OCI-LY7 (cell line): ENCODE data around the gene KIRREL3. TPM values are rescaled to one million over a fixed set of nuclear protein-coding genes. Genes with fewer than 3 reads are reported as not detected.

Source experiments
- BruUV-seq: library from RNA; stranded (reverse); fragments of 400-500 nt; replicated peaks from 2 replicates; lab custom pipeline; 2021; lab: Mats Ljungman, UMichigan
- CTCF ChIA-PET: fragments of 300-600 bp; sonication (Branson Sonifier 250); formaldehyde crosslinking; loops from one replicate; lab custom pipeline; 2022; ENCODE audit warnings: antibody characterized with exemption; ENCODE audit not compliant: unreplicated experiment; lab: Charles Lee
- POLR2A ChIA-PET: fragments of 300-600 bp; sonication (Branson Sonifier 250); formaldehyde crosslinking; loops from one replicate; lab custom pipeline; 2022; ENCODE audit warnings: antibody characterized with exemption; lab: Charles Lee
- DNase-seq: peaks from one replicate; pipeline ENCODE4 v3.0.0-alpha.2; 2015; ENCODE audit warnings: low spot score
- H2AFZ ChIP-seq: fragments of 200-600 bp; sonication (generic), shearing (Covaris generic); 2 replicates; pipeline ENCODE4 v1.6.1; 2014; ENCODE audit warnings: mild to moderate bottlenecking, antibody characterized with exemption, low read length, moderate library complexity
- H3K27ac ChIP-seq: fragments of 200-600 bp; sonication (generic); 2 replicates; pipeline ENCODE4 v1.5.1; 2014; ENCODE audit warnings: mixed run types, low read depth, mild to moderate bottlenecking, moderate library complexity, low read length, inconsistent platforms; ENCODE audit not compliant: poor library complexity, severe bottlenecking
- H3K36me3 ChIP-seq: fragments of 200-600 bp; sonication (generic); 2 replicates; pipeline ENCODE4 v1.6.1; 2014; ENCODE audit warnings: mild to moderate bottlenecking, antibody characterized with exemption, low read length, moderate library complexity, mixed read lengths; ENCODE audit not compliant: insufficient read depth
- H3K4me1 ChIP-seq: fragments of 200-600 bp; sonication (generic); 2 replicates; pipeline ENCODE4 v1.5.1; 2014; ENCODE audit warnings: mild to moderate bottlenecking, low read length; ENCODE audit not compliant: insufficient read depth, poor library complexity, severe bottlenecking
- H3K4me2 ChIP-seq: fragments of 200-600 bp; sonication (generic); 2 replicates; pipeline ENCODE4 v1.6.1; 2014; ENCODE audit warnings: mild to moderate bottlenecking, low read length
- H3K4me3 ChIP-seq: fragments of 200-600 bp; sonication (generic); 2 replicates; pipeline ENCODE4 v1.5.1; 2014; ENCODE audit warnings: mild to moderate bottlenecking, low read depth, low read length; ENCODE audit not compliant: poor library complexity, severe bottlenecking
- H3K79me2 ChIP-seq: fragments of 200-600 bp; sonication (generic); 2 replicates; pipeline ENCODE4 v1.6.1; 2016; ENCODE audit warnings: low read depth, mild to moderate bottlenecking, low read length, moderate library complexity, mixed read lengths; ENCODE audit not compliant: insufficient read depth
- H3K9me2 ChIP-seq: fragments of 200-600 bp; sonication (generic); 2 replicates; pipeline ENCODE4 v1.6.1; 2016; ENCODE audit warnings: mild to moderate bottlenecking, low read length, mixed read lengths; ENCODE audit not compliant: insufficient read depth
- H3K9me3 ChIP-seq: fragments of 200-600 bp; sonication (generic); 2 replicates; pipeline ENCODE4 v1.6.1; 2014; ENCODE audit warnings: mild to moderate bottlenecking, mixed run types, low read length, mixed read lengths
- H4K20me1 ChIP-seq: fragments of 200-600 bp; sonication (generic); 2 replicates; pipeline ENCODE4 v1.6.1; 2014; ENCODE audit warnings: mild to moderate bottlenecking, antibody characterized with exemption, low read length, moderate library complexity, mixed read lengths; ENCODE audit not compliant: insufficient read depth
- EZH2phosphoT487 ChIP-seq: fragments of 200-600 bp; sonication (generic); IDR thresholded peaks from 2 replicates; pipeline ENCODE4 v1.6.1; 2018; ENCODE audit warnings: low read depth, borderline replicate concordance, mild to moderate bottlenecking, mixed run types, antibody characterized with exemption, low read length, moderate library complexity, mixed read lengths
- intact Hi-C: fragments of 100-400 bp; cut with micrococcal nuclease; formaldehyde crosslinking; loops from one replicate; pipeline ENCODE4 v1.10.0; 2022; ENCODE audit not compliant: unreplicated experiment
- total RNA-seq, 2 experiments: library from RNA; depleted of rRNA in 1 of 2; stranded (reverse); fragments of >200 nt in 1 of 2; shearing (Covaris generic) in 1 of 2; gene quantifications; 2 replicates each; pipeline ENCODE4 v1.2.3, GENCODE V29; 2014 to 2022
- TF ChIP-seq, protein P1 (sequence below): fragments of 200-600 bp; sonication (generic); conservative IDR thresholded peaks from 2 replicates; pipeline ENCODE4 v1.5.1; 2014; ENCODE audit warnings: mild to moderate bottlenecking, antibody characterized with exemption, low read length, moderate library complexity, mixed read lengths

Gene KIRREL3
- total RNA-seq, 2 experiments from 2014 or later, result not detected

DNA sequence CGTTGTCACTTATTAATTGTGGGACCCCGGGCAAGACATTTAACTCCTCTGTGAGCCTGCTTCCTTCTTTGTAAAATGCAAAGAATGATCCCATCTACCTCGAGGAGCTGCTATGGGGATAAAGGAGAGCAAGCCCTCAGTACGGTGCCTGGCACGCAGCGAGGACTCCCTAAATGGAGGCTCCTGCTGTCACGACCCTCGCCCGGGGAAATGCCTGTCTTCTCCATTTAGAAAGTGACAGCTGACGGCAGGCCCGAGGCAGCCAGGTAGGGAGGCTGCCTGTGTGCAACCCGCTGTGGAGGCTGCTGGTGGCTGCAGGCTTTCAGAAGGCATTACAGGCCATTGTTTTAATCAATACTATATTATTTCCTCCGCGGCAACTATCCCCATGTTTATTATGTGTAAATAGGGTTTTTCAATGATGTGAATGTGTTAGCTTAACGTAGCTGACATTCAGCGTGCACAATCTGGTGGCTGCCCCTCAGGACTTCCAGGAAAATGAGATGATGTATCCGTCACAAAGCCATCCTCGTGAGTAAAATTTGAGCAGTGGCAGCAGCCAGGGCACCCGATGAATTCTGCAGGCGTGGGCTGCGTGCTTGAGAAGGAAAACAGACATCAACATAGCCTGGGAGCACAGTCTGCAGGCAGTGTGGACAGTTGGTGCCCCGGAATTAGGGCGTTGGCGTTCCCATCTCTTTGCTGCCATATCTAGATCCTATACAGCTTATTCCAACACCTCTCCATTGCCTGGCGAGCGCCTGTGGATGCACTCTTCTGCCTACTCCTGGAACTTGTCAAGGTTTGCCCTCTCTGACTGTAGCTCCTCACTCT, 416.8 kb downstream of the KIRREL3 start:
- POLR2A ChIA-PET, result interaction anchor here (0.7 kb wide), 1 partner anchor 15 kb away, joined by 3 read pairs; no protein-coding TSS in a partner anchor
- no peak for TF ChIP-seq EZH2phosphoT487
- TF ChIP-seq, protein P1, sequence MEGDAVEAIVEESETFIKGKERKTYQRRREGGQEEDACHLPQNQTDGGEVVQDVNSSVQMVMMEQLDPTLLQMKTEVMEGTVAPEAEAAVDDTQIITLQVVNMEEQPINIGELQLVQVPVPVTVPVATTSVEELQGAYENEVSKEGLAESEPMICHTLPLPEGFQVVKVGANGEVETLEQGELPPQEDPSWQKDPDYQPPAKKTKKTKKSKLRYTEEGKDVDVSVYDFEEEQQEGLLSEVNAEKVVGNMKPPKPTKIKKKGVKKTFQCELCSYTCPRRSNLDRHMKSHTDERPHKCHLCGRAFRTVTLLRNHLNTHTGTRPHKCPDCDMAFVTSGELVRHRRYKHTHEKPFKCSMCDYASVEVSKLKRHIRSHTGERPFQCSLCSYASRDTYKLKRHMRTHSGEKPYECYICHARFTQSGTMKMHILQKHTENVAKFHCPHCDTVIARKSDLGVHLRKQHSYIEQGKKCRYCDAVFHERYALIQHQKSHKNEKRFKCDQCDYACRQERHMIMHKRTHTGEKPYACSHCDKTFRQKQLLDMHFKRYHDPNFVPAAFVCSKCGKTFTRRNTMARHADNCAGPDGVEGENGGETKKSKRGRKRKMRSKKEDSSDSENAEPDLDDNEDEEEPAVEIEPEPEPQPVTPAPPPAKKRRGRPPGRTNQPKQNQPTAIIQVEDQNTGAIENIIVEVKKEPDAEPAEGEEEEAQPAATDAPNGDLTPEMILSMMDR, result no peak
- Histone ChIP-seq H3K9me3 (no peaks in the 10 kb centered on the region), H3K9me2 (no peaks in the 10 kb centered on the region), H2AFZ (no peak overlapping the region), H3K36me3 (no peaks in the 10 kb centered on the region), H3K4me3 (no peak overlapping the region), H3K79me2 (no peaks in the 10 kb centered on the region), H3K4me1 (no peaks in the 10 kb centered on the region), H4K20me1 (no peaks in the 10 kb centered on the region), H3K27ac (no peak overlapping the region), H3K4me2 (no peak overlapping the region)
- no TSS peak for BruUV-seq
- DNase-seq, result no peak
- intact Hi-C loops, result no loop called here
- CTCF ChIA-PET, result no interaction called here

DNA sequence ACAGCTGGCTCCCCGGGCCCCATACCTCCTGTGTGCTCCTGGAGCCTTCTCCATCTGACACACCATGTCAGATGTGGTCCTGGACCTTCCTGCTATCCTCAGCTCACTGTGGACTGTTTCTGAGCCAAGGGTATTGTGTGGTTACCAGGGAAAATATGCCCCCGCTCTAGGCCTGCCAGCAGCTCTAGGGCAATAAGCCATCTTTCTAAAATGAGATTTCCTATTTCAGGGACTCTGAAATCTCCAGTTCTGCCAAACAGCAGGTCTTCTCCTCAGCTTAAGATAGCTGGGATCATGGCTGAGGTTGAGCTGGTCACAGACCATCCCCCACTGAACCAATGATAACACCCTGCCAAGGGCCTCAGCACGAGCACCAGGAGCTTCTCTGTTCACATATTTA, 417.5 kb downstream of the KIRREL3 start:
- Histone ChIP-seq H3K79me2 (no peaks in the 10 kb centered on the region), H3K36me3 (no peaks in the 10 kb centered on the region), H3K4me1 (no peaks in the 10 kb centered on the region), H3K9me3 (no peaks in the 10 kb centered on the region), H2AFZ (no peak overlapping the region), H3K4me2 (no peak overlapping the region), H3K27ac (no peak overlapping the region), H4K20me1 (no peaks in the 10 kb centered on the region), H3K4me3 (no peak overlapping the region), H3K9me2 (no peaks in the 10 kb centered on the region)
- no peak for TF ChIP-seq EZH2phosphoT487
- TF ChIP-seq, protein P1, result no peak
- BruUV-seq, result no TSS peak
- intact Hi-C loops, result no loop called here
- CTCF ChIA-PET, result no interaction called here
- no peak for DNase-seq
- POLR2A ChIA-PET, result no interaction called here
